ENCODE measurements around the gene POLA1.
A peak's percentile ranks its signal among the peaks of the same experiment; 100 is the strongest.

POLA1 gene

GRCh38 chrX:25010784-25011588 lies 317.3 kb downstream of the POLA1 start:
- no peak for DNase-seq (ENCODE audit: low read depth in 2 of 2)

GRCh38 chrX:25011589-25012432 lies 318.1 kb downstream of the POLA1 start:
- no peak for DNase-seq (ENCODE audit: low read depth in 2 of 2)

GRCh38 chrX:25012433-25012735 lies 318.7 kb downstream of the POLA1 start:
- no peak for DNase-seq (ENCODE audit: low read depth in 2 of 2)

GRCh38 chrX:25012793-25013631 lies 319.3 kb downstream of the POLA1 start:
- DNase-seq (ENCODE audit: low read depth in 2 of 2) = no peak

- DNase-seq (ENCODE audit: low read depth in 2 of 2) = no peak
Observed at GRCh38 chrX:25013632-25014365, 320.1 kb downstream of the POLA1 start.

GRCh38 chrX:25014366-25014838 lies 320.7 kb downstream of the POLA1 start:
- no peak for DNase-seq (ENCODE audit: low read depth in 2 of 2)

GRCh38 chrX:25015486-25016360 lies 322.0 kb downstream of the POLA1 start, which contains the start of gene ARX:
ARX (minus strand) TSS chrX:25015965; CDS start chrX:25015737, 228 bp downstream.
- DNase-seq (ENCODE audit: low read depth in 2 of 2) = peak in 1 of 2 experiments; percentile 20

- DNase-seq (ENCODE audit: low read depth in 2 of 2) = no peak
Observed at GRCh38 chrX:25016361-25016671, 322.6 kb downstream of the POLA1 start.

- DNase-seq (ENCODE audit: low read depth in 2 of 2) = no peak
Observed at GRCh38 chrX:25016938-25017598, 323.4 kb downstream of the POLA1 start.

- no peak for DNase-seq (ENCODE audit: low read depth in 2 of 2)
Observed at GRCh38 chrX:25017667-25018247, 324.0 kb downstream of the POLA1 start.

- DNase-seq (ENCODE audit: low read depth in 2 of 2) = no peak
Observed at GRCh38 chrX:25018682-25019081, 325.0 kb downstream of the POLA1 start.

- no peak for DNase-seq (ENCODE audit: low read depth in 2 of 2)
Observed at GRCh38 chrX:25019707-25020390, 326.1 kb downstream of the POLA1 start.

- DNase-seq (ENCODE audit: low read depth in 2 of 2) = no peak
Observed at GRCh38 chrX:25020391-25020904, 326.7 kb downstream of the POLA1 start.

- DNase-seq (ENCODE audit: low read depth in 2 of 2) = no peak
Observed at GRCh38 chrX:25020905-25021449, 327.3 kb downstream of the POLA1 start.

GRCh38 chrX:25022499-25023325 lies 329.0 kb downstream of the POLA1 start:
- no peak for DNase-seq (ENCODE audit: low read depth in 2 of 2)

- DNase-seq (ENCODE audit: low read depth in 2 of 2) = no peak
Observed at GRCh38 chrX:25023908-25024307, 330.2 kb downstream of the POLA1 start.

GRCh38 chrX:25025615-25026014 lies 331.9 kb downstream of the POLA1 start:
- DNase-seq (ENCODE audit: low read depth in 2 of 2) = no peak
